Transverse colon (tissue), 4 donors: Measurements from ENCODE around the gene OS9. TPM values are rescaled to one million over a fixed set of nuclear protein-coding genes. Genes with fewer than 3 reads are reported as not detected.
"Not testable (repeated sequence)": the region's sequence is repeated elsewhere in the genome, so short reads cannot be mapped to it uniquely, and the experiment has no call there.

Experiments
- DNase-seq: peaks from one replicate; pipeline ENCODE4 v3.0.0-alpha.2; 2019
- H3K27ac ChIP-seq, 4 donors: fragments of 200-600 bp; sonication (generic); 2 replicates each; pipeline ENCODE4 v1.5.1; 2016 to 2018; ENCODE audit warnings: inconsistent platforms in 4 of 4
- H3K27me3 ChIP-seq: fragments of 200-600 bp; sonication (generic); 2 replicates; pipeline ENCODE4 v1.5.1; 2017; ENCODE audit warnings: inconsistent platforms
- H3K36me3 ChIP-seq, 4 donors: fragments of 200-600 bp; sonication (generic); 2 replicates each; pipeline ENCODE4 v1.5.1; 2017 to 2019; ENCODE audit warnings: inconsistent platforms in 4 of 4
- H3K4me1 ChIP-seq, 4 donors: fragments of 200-600 bp; sonication (generic); 2 replicates each; pipeline ENCODE4 v1.5.1; 2017 to 2020; ENCODE audit warnings: inconsistent platforms in 4 of 4
- H3K4me3 ChIP-seq, 4 donors: fragments of 200-600 bp; sonication (generic); 1 replicate in 1 of 4; 2 replicates in 3 of 4; pipeline versions ENCODE4 v1.5.1 to v1.6.1; 2017 to 2019; ENCODE audit warnings: inconsistent platforms in 4 of 4
- H3K9me3 ChIP-seq, 2 donors: fragments of 200-600 bp; sonication (generic); 2 replicates each; pipeline ENCODE4 v1.5.1; 2017 to 2019; ENCODE audit warnings: inconsistent platforms in 2 of 2
- CTCF ChIP-seq, 5 experiments: fragments of 200-600 bp in 3 of 5; fragments of 450-650 bp in 2 of 5; sonication (generic) in 3 of 5; IDR thresholded peaks; 1 replicate in 2 of 5; 2 replicates in 3 of 5; pipeline ENCODE4 v1.5.1; 2016 to 2017; ENCODE audit warnings: antibody characterized with exemption in 5 of 5, inconsistent platforms in 3 of 5, mild to moderate bottlenecking in 2 of 5, moderate library complexity in 1 of 5
- EP300 ChIP-seq: sonication (generic); formaldehyde crosslinking; IDR thresholded peaks from one replicate; pipeline ENCODE4 v1.6.1; 2017; ENCODE audit warnings: antibody characterized with exemption, low read depth
- POLR2A ChIP-seq: fragments of 450-650 bp; IDR thresholded peaks from one replicate; pipeline ENCODE4 v1.6.1; 2016; ENCODE audit warnings: antibody characterized with exemption, mild to moderate bottlenecking, moderate library complexity
- POLR2AphosphoS5 ChIP-seq, 3 donors: sonication (generic); formaldehyde crosslinking; IDR thresholded peaks; one replicate each; pipeline ENCODE4 v1.6.1; 2016; ENCODE audit warnings: antibody characterized with exemption in 3 of 3
- WGBS, 2 donors: methylation state at CpG; one replicate each; pipeline ENCODE4 v1.1.5; 2018; ENCODE audit warnings: low coverage in 1 of 2; 5-methylcytosine and 5-hydroxymethylcytosine counted together
- in situ Hi-C, 4 donors: fragments of 200-750 bp; cut with MboI; loops; one replicate each; pipeline versions ENCODE4 v1.15.0 to v1.15.1; 2017; ENCODE audit warnings: low sequenced_read_pairs in 3 of 4, low pct_ligation_motif_present in 1 of 4, low pct_unique_long_range_greater_than_20kb in 1 of 4
- intact Hi-C: fragments of 100-400 bp; cut with DNase I; formaldehyde crosslinking; loops from one replicate; pipeline ENCODE4 v1.15.1; 2023; ENCODE audit warnings: low total_unique reads
- total RNA-seq, 4 donors: library from RNA; depleted of rRNA; stranded (reverse); fragments of >200 nt; gene quantifications; one replicate each; pipeline ENCODE4 v1.1.0, GENCODE V29; 2016

OS9 gene
- total RNA-seq, 4 donors from 2014 or later = 187 to 362 (median 249) TPM

DNA sequence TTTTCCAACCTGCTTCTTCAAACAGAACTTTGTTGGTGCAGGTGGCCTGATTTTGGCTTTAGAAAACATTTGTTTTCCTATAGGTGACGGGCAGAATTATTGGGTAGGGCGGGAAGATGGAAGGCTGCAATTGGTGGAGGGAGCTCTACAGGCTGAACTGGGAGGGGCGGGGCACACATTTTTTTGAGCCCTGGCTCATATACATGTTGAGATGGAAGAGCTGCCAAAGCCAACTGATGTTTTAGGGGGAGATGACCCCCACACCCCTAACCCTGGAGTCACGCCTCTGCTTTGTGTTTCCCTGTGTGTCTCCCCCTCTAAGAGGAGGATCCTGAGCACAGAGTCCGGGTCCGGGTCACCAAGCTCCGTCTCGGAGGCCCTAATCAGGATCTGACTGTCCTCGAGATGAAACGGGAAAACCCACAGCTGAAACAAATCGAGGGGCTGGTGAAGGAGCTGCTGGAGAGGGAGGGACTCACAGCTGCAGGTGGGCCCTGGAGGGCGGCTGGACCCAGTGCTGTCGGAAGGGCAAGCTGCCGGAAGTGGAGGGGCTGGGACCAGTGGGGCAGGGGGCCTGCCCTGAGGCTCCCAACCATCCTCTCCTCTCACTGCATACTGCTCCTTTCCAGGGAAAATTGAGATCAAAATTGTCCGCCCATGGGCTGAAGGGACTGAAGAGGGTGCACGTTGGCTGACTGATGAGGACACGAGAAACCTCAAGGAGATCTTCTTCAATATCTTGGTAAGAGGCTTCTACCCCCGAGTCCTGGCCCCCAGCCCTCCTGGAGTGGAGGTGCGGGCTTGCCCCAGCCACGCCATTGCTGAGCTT, 26.1 kb downstream of the OS9 start:
- peaks cover 0 to 39% (median 19%) of the 10 kb centered on the region in 4 donors for H3K36me3 ChIP-seq

GRCh38 chr12:57720606-57721595, 27.0 kb downstream of the OS9 start:
- Histone ChIP-seq H3K4me1 (peaks cover 0 to 3% (median 3%) of the 10 kb centered on the region in 4 donors), H3K36me3 (peaks cover 0 to 38% (median 17%) of the 10 kb centered on the region in 4 donors), H3K27ac (no peak overlapping the region), H3K27me3 (no peaks in the 10 kb centered on the region), H3K4me3 (no peak overlapping the region), H3K9me3 (no peaks in the 10 kb centered on the region)
- in situ Hi-C loops (no loop called here), intact Hi-C loops (no loop called here)
- no peak for DNase-seq
- TF ChIP-seq EP300 = no peak
- no peak for TF ChIP-seq POLR2AphosphoS5 (IDR thresholded peaks at IDR 0.05)
- TF ChIP-seq CTCF (IDR thresholded peaks at IDR 0.05) = no peak
- no peak for TF ChIP-seq POLR2A
- WGBS, 2 donors = 40 to 90% methylated on average over 1 to 11 of the region's 11 CpGs

More for the DNA sequence above, 26.1 kb downstream of the OS9 start:
- no peak for DNase-seq
- in situ Hi-C loops (no loop called here), intact Hi-C loops (no loop called here)
- Histone ChIP-seq H3K4me1 (no peaks in the 10 kb centered on the region), H3K27ac (no peak overlapping the region), H3K27me3 (no peaks in the 10 kb centered on the region), H3K4me3 (no peak overlapping the region), H3K9me3 (no peaks in the 10 kb centered on the region)
- WGBS, 2 donors = 80 to 91% methylated on average over 2 to 20 of the region's 20 CpGs
- no peak for TF ChIP-seq CTCF (IDR thresholded peaks at IDR 0.05)
- no peak for TF ChIP-seq EP300
- TF ChIP-seq POLR2A = no peak
- no peak for TF ChIP-seq POLR2AphosphoS5 (IDR thresholded peaks at IDR 0.05)

- intact Hi-C loops, H3K27ac ChIP-seq, in situ Hi-C loops, DNase-seq, H3K4me3 ChIP-seq, H3K9me3 ChIP-seq, H3K27me3 ChIP-seq: not testable (repeated sequence)
- 97 to 100% methylated on average over 6 to 16 of the region's 16 CpGs for WGBS, 2 donors
- H3K4me1 ChIP-seq = peaks cover 3 to 12% (median 8%) of the 10 kb centered on the region in 4 donors
- H3K36me3 ChIP-seq = peaks cover 0 to 27% (median 12%) of the 10 kb centered on the region in 4 donors
These were observed 28.1 kb downstream of the OS9 start for GRCh38 chr12:57721846-57722608.

- Histone ChIP-seq H3K27me3 (peaks cover 12% of the 10 kb centered on the region), H3K4me1 (peaks cover 3 to 17% (median 9%) of the 10 kb centered on the region in 4 donors)
These were observed 29.0 kb downstream of the OS9 start for GRCh38 chr12:57722716-57723629.

More at GRCh38 chr12:57722716-57723629, 29.0 kb downstream of the OS9 start:
- in situ Hi-C loops (no loop called here), intact Hi-C loops (no loop called here)
- DNase-seq = no peak
- Histone ChIP-seq H3K36me3 (peaks cover 0 to 20% (median 8%) of the 10 kb centered on the region in 4 donors), H3K9me3 (no peaks in the 10 kb centered on the region), H3K27ac (no peak overlapping the region), H3K4me3 (no peak overlapping the region)
- 26 to 62% methylated on average over 4 to 11 of the region's 11 CpGs for WGBS, 2 donors
- TF ChIP-seq POLR2AphosphoS5 (IDR thresholded peaks at IDR 0.05) = no peak
- no peak for TF ChIP-seq POLR2A
- TF ChIP-seq EP300 = no peak
- no peak for TF ChIP-seq CTCF (IDR thresholded peaks at IDR 0.05)
